Camera-type eye (tissue), 1 donor: Measurements from ENCODE around the gene USP10. TPM values are rescaled to one million over a fixed set of nuclear protein-coding genes. Genes with fewer than 3 reads are reported as not detected.

Experiments used
- total RNA-seq: library from RNA; depleted of rRNA; stranded (reverse); fragments of >200 nt; gene quantifications from one replicate; pipeline ENCODE4 v1.2.3, GENCODE V29; 2014

USP10 gene, protein sequence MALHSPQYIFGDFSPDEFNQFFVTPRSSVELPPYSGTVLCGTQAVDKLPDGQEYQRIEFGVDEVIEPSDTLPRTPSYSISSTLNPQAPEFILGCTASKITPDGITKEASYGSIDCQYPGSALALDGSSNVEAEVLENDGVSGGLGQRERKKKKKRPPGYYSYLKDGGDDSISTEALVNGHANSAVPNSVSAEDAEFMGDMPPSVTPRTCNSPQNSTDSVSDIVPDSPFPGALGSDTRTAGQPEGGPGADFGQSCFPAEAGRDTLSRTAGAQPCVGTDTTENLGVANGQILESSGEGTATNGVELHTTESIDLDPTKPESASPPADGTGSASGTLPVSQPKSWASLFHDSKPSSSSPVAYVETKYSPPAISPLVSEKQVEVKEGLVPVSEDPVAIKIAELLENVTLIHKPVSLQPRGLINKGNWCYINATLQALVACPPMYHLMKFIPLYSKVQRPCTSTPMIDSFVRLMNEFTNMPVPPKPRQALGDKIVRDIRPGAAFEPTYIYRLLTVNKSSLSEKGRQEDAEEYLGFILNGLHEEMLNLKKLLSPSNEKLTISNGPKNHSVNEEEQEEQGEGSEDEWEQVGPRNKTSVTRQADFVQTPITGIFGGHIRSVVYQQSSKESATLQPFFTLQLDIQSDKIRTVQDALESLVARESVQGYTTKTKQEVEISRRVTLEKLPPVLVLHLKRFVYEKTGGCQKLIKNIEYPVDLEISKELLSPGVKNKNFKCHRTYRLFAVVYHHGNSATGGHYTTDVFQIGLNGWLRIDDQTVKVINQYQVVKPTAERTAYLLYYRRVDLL
- 104 TPM for total RNA-seq

DNA sequence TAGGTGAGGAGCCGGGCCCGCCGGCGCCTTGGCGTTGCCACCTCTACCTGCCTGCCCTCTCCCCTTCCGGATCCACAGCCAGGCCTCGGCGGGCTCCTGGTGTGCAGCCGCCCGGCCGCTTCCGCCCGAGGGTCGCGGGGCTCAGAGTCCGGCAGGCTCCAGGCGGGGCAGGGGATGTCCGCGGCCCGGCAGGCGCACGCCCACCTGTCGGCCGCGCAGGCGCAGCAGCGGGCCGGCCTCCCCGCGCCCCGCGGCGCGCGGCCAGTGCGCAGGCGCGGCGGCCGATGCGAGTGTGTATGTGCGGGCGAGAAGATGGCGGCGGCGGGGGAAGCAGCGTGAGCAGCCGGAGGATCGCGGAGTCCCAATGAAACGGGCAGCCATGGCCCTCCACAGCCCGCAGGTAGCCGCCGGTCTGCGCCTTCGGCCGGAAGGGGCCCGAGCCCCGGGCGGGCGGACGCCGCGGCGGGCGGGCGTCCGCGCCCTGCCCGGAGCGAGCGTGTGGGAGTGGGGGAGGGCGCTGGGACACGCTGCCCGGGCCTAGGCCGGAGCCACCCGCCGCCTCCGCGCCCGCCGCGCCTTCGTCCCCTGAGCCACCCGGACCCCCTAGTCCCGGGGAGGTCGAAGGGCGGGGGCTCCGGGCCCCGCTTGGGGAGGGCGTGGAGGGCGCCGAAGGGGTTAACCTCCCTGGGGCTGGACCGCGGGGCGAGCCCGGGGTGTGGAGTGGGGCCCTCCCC lies at the start of gene USP10:
Gene USP10, plus strand, starts transcription at position 289 of the 734 bp plus-strand sequence. Its CDS starts 91 bp downstream, at position 380.

DNA sequence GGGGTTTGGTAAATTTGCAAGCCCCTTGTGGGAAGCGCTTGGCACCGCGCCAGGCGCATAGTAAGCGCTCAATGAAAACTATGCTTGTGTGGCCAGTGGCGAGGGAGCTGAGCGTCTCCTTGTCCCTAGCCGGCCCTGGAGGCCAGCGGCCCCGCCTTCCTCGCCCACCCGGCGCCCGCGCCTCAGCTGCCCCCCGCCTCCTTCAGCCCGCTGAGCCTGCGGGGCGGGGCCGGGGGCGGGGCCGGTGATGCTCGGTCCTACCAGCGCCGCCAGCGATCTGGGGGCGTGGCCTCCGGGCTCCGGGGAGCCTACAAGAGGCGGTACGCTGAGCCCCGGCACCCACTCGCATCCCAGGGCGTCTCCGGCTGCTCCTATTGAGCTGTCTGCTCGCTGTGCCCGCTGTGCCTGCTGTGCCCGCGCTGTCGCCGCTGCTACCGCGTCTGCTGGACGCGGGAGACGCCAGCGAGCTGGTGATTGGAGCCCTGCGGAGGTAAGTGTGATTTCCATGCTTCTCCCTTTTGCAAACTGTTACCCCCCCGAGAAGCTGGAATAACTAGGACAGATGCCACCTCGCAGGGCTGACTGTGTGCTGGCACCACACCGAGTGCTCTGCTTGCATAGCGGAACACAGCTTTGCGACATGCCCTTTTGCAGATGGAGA lies 120.0 kb downstream of the USP10 start, which contains the start of gene CRISPLD2:
Gene CRISPLD2, plus strand, starts transcription at position 342 of the 661 bp plus-strand sequence. CDS start 18,511 bp downstream, outside the sequence.

Other genes with a start within 250 kb of the USP10 start
- 23.1 TPM for gene MEAK7, start 195.3 kb upstream of the USP10 start, total RNA-seq
- gene COTL1, start 81.9 kb upstream of the USP10 start, total RNA-seq = 65.5 TPM
- 54.0 TPM for gene KLHL36, start 51.5 kb upstream of the USP10 start, total RNA-seq
- 39.8 TPM for gene CRISPLD2, start 120.0 kb downstream of the USP10 start, total RNA-seq